HCT116 (cell line): ENCODE data around the gene NRXN2.

Experiments
- CTCF ChIP-seq, 3 experiments: fragments of 200-600 bp in 1 of 3; sonication (generic) in 1 of 3; IDR thresholded peaks in 2 of 3; conservative IDR thresholded peaks in 1 of 3; 2 replicates each; pipeline ENCODE4 v1.5.1; 2012 to 2017; ENCODE audit warnings: low read depth in 2 of 3, low read length in 2 of 3, antibody characterized with exemption in 1 of 3, borderline replicate concordance in 1 of 3, control low read depth in 1 of 3, mild to moderate bottlenecking in 1 of 3, mixed read lengths in 1 of 3, mixed run types in 1 of 3, moderate library complexity in 1 of 3; ENCODE audit not compliant: insufficient read depth in 1 of 3
- EZH2phosphoT487 ChIP-seq: fragments of 200-600 bp; IDR thresholded peaks from 2 replicates; pipeline ENCODE4 v1.6.1; 2018; ENCODE audit warnings: antibody characterized with exemption, borderline replicate concordance
- POLR2A ChIP-seq: IDR thresholded peaks from 2 replicates; pipeline ENCODE4 v1.7.0; 2011; ENCODE audit warnings: borderline replicate concordance; ENCODE audit not compliant: insufficient read depth, insufficient read length; ENCODE audit errors: extremely low read depth
- REST ChIP-seq: IDR thresholded peaks from 2 replicates; pipeline ENCODE4 v1.6.1; 2012; ENCODE audit warnings: low read depth

- no peak for TF ChIP-seq REST
- no peak for TF ChIP-seq CTCF (IDR thresholded peaks at IDR 0.05 in 2 of 3, conservative IDR thresholded peaks at IDR 0.05 in 1 of 3; ENCODE audit: borderline replicate concordance in 1 of 3, insufficient read depth in 1 of 3, low read depth in 2 of 3, low read length in 2 of 3)
- no peak for TF ChIP-seq EZH2phosphoT487
- no peak for TF ChIP-seq POLR2A
These were observed 66.9 kb downstream of the NRXN2 start for GRCh38 chr11:64655941-64656601.
